ENCODE results near the gene TH. TPM values are rescaled to one million over a fixed set of nuclear protein-coding genes. Genes with fewer than 3 reads are reported as not detected.

The TH gene
- polyA plus RNA-seq, 3 donors: not detected

- H3K4me3 ChIP-seq (replicated peaks in 1 of 3; ENCODE audit: low read depth in 2 of 3, low read length in 3 of 3): no peak overlapping the region
- WGBS (ENCODE audit: insufficient coverage): 19% methylated on average over 5 of the region's 5 CpGs
- H3K9ac ChIP-seq (ENCODE audit: insufficient read depth, low read length, poor library complexity, severe bottlenecking): no peak overlapping the region
- no peaks in the 10 kb centered on the region for H3K36me3 ChIP-seq (replicated peaks in 1 of 2; ENCODE audit: control insufficient read depth in 1 of 2, insufficient read depth in 2 of 2, low read length in 2 of 2)
- no peak for TF ChIP-seq CTCF (IDR thresholded peaks at IDR 0.05)
- H3K4me1 Mint-ChIP-seq: peaks cover 5% of the 10 kb centered on the region
- peak in 1 of 3 donors; percentile 20 for DNase-seq
- no peak overlapping the region for H3K27ac ChIP-seq (ENCODE audit: low read depth in 1 of 2, low read length in 2 of 2)
- peak overlapping the region in 1 of 7 donors; percentile 36 for H3K27ac Mint-ChIP-seq
- peaks cover 78 to 93% (median 79%) of the 10 kb centered on the region in 3 donors for H3K27me3 Mint-ChIP-seq (ENCODE audit: low read depth in 3 of 3)
- no peaks in the 10 kb centered on the region for H4K20me1 ChIP-seq (ENCODE audit: insufficient read depth, low read length)
- peaks cover 38 to 86% of the 10 kb centered on the region in 2 donors for H3K27me3 ChIP-seq (ENCODE audit: control insufficient read depth in 2 of 2, insufficient read depth in 2 of 2, low read length in 2 of 2)
- H3K4me2 ChIP-seq (replicated peaks; ENCODE audit: extremely low read depth, low read length, poor library complexity, severe bottlenecking): no peak overlapping the region
- H3K4me3 Mint-ChIP-seq: peak overlapping the region in 1 of 2 donors; percentile 68
- peaks cover 0 to 17% (median 4%) of the 10 kb centered on the region in 7 donors for H3K9me3 Mint-ChIP-seq
- intact Hi-C loops (cut with micrococcal nuclease): no loop called here
- no peak overlapping the region for H2AFZ ChIP-seq (ENCODE audit: insufficient read depth, low read depth, low read length, poor library complexity, severe bottlenecking)
- peaks cover 0 to 23% of the 10 kb centered on the region in 2 donors for H3K9me3 ChIP-seq (replicated peaks in 1 of 2; ENCODE audit: control insufficient read depth in 1 of 2, insufficient read depth in 1 of 2, low read length in 2 of 2)
- H3K36me3 Mint-ChIP-seq: no peaks in the 10 kb centered on the region
- H3K4me1 ChIP-seq (ENCODE audit: control insufficient read depth in 1 of 2, insufficient read depth in 2 of 2, low read length in 2 of 2): no peaks in the 10 kb centered on the region
- no peaks in the 10 kb centered on the region for H3K79me2 ChIP-seq (ENCODE audit: insufficient read depth, low read length)
These were observed 29.3 kb downstream of the TH start for GRCh38 chr11:2142300-2142759.

GRCh38 chr11:2140411-2141400 is 30.9 kb downstream of the TH start:
- Histone ChIP-seq H3K4me2 (replicated peaks; ENCODE audit: extremely low read depth, low read length, poor library complexity, severe bottlenecking) (no peak overlapping the region), H3K79me2 (ENCODE audit: insufficient read depth, low read length) (no peaks in the 10 kb centered on the region), H3K4me3 (replicated peaks in 1 of 3; ENCODE audit: low read depth in 2 of 3, low read length in 3 of 3) (no peak overlapping the region), H3K36me3 (replicated peaks in 1 of 2; ENCODE audit: control insufficient read depth in 1 of 2, insufficient read depth in 2 of 2, low read length in 2 of 2) (no peaks in the 10 kb centered on the region), H3K27ac (ENCODE audit: low read depth in 1 of 2, low read length in 2 of 2) (no peak overlapping the region), H3K27me3 (ENCODE audit: control insufficient read depth in 2 of 2, insufficient read depth in 2 of 2, low read length in 2 of 2) (peaks cover 44 to 86% of the 10 kb centered on the region in 2 donors), H3K4me1 (ENCODE audit: control insufficient read depth in 1 of 2, insufficient read depth in 2 of 2, low read length in 2 of 2) (no peaks in the 10 kb centered on the region), H4K20me1 (ENCODE audit: insufficient read depth, low read length) (no peaks in the 10 kb centered on the region), H3K9ac (ENCODE audit: insufficient read depth, low read length, poor library complexity, severe bottlenecking) (no peak overlapping the region), H2AFZ (ENCODE audit: insufficient read depth, low read depth, low read length, poor library complexity, severe bottlenecking) (no peak overlapping the region), H3K9me3 (replicated peaks in 1 of 2; ENCODE audit: control insufficient read depth in 1 of 2, insufficient read depth in 1 of 2, low read length in 2 of 2) (peaks cover 0 to 32% of the 10 kb centered on the region in 2 donors)
- no peak for DNase-seq
- WGBS (ENCODE audit: insufficient coverage): 3% methylated on average over 92 of the region's 102 CpGs
- no peak for TF ChIP-seq CTCF (IDR thresholded peaks at IDR 0.05)
- Mint-ChIP-seq H3K4me3 (peak overlapping the region in 1 of 2 donors; percentile 61), H3K9me3 (peaks cover 0 to 17% (median 2%) of the 10 kb centered on the region in 7 donors), H3K4me1 (peaks cover 5% of the 10 kb centered on the region), H3K27me3 (ENCODE audit: low read depth in 3 of 3) (peaks cover 79 to 93% (median 79%) of the 10 kb centered on the region in 3 donors), H3K27ac (no peak overlapping the region), H3K36me3 (no peaks in the 10 kb centered on the region)
- intact Hi-C loops (cut with micrococcal nuclease): no loop called here
